ENCODE results near the gene FBXW12. TPM values are rescaled to one million over a fixed set of nuclear protein-coding genes. Genes with fewer than 3 reads are reported as not detected.
A peak's percentile ranks its signal among the peaks of the same experiment; 100 is the strongest.
"Not testable (repeated sequence)": the region's sequence is repeated elsewhere in the genome, so short reads cannot be mapped to it uniquely, and the experiment has no call there.

FBXW12 gene, protein sequence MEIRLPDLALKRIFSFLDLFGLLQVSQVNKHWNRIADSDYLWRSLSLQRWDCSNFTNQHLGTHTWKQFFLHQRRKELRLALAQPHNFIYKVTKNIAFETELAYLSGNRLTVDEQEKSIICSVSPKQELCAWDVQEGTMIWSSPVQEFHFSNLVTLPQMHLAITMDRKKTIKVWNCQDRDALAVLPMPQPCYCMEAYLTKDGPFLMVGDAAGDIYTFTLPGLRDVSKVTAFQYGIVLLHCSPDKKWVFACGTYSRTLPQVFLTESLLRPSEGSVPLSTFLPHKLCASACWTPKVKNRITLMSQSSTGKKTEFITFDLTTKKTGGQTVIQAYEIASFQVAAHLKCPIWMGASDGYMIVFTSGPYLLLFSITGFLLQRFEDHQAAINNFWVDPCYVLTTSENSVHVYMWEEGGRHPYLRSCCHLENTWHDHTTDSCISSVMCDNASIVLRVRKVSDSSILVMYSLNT
- polyA plus RNA-seq (ENCODE audit: low read depth in 6 of 6), result not detected

DNA sequence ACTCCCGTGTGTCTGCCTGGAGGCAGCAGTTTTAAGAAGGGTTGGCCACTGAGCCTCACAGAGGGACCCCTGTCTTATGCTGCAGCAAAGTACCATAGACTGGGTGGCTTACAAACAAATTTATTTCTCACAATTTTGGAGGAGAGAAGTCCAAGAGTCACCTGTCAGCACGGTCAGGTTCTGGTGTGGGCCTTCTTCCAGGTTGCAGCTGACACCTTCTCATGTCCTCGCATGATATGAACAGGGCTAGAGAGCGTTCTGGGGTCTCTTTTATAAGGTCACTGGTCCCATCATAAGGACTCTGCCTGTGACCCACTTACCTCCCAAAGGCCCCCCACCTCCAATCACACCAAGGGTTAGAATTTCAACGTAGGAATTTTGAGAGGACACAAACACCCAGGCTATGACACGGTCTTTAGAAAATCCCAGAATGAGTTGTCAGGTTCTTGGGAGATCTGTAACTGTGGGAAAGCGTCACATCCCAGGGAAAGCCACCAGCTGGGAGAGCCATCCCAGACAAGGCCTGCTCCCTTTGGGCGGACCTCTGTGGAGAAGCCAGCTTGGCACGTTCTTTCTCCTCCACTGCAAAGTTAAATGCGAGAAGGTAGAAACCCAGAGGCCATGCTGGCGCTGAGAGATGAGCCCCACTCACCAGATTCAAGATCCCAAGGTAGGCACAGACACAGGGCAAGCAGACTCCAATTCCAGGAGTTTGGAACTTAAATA is at the start of gene FBXW12:
Gene FBXW12 (plus strand): TSS at position 569 of the 726 bp plus-strand sequence. CDS start 549 bp downstream, outside the sequence.
- no peaks in the 10 kb centered on the region for H3K4me1 Mint-ChIP-seq
- no peaks in the 10 kb centered on the region for H3K36me3 Mint-ChIP-seq
- H3K27ac Mint-ChIP-seq, result no peak within 1 kb of the TSS
- peak within 1 kb of the TSS in 1 of 8 donors; percentile 7 for H3K4me3 Mint-ChIP-seq
- no peak for ATAC-seq (ENCODE audit: low read depth in 2 of 2)
- no peak for DNase-seq
- H3K9me3 Mint-ChIP-seq, result peaks cover 0 to 2% (median 0%) of the 10 kb centered on the region in 7 donors
- H3K27me3 Mint-ChIP-seq, result peaks cover 0 to 5% (median 0%) of the 10 kb centered on the region in 3 donors

DNA sequence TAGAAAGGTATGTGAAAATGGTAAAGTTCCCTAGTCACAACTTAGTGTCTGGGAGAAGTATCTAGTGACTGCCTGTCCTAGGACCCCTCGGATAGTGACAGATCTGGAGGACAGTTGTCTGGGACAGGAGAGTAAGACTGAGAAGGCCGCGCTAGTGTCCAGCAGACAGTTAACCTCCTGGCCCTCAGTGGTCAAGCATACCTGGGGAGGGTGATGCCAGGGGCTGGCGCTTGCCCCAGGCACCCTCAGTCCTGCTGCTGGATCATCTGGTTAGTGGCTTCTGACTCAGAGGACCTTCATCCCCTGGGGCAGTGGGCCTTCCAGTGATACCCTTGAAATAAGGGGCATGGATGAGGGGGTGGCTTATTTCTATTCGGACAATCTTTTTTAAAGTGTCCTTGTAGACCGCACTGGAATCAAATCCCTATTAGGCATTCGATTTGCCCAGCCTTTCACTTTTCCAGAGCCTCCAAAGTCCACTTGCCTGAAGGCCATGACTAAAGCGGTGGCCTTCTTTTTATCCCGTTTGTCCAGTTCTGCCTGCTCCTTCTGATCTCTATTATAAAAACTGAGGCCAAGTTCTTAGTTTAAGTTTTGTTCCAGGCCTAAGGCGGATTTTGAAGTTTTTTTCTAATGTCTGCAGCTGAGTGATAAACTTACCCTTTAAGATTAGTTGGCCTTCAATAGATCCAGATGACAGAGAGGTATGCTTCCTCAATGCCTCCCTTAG is 40.1 kb upstream of the FBXW12 start:
- peaks cover 18 to 40% (median 31%) of the 10 kb centered on the region in 3 donors for H3K27me3 Mint-ChIP-seq
- H3K36me3 Mint-ChIP-seq; ATAC-seq (ENCODE audit: low read depth in 2 of 2); H3K4me3 Mint-ChIP-seq; H3K4me1 Mint-ChIP-seq; DNase-seq; H3K9me3 Mint-ChIP-seq; H3K27ac Mint-ChIP-seq: not testable (repeated sequence)

DNA sequence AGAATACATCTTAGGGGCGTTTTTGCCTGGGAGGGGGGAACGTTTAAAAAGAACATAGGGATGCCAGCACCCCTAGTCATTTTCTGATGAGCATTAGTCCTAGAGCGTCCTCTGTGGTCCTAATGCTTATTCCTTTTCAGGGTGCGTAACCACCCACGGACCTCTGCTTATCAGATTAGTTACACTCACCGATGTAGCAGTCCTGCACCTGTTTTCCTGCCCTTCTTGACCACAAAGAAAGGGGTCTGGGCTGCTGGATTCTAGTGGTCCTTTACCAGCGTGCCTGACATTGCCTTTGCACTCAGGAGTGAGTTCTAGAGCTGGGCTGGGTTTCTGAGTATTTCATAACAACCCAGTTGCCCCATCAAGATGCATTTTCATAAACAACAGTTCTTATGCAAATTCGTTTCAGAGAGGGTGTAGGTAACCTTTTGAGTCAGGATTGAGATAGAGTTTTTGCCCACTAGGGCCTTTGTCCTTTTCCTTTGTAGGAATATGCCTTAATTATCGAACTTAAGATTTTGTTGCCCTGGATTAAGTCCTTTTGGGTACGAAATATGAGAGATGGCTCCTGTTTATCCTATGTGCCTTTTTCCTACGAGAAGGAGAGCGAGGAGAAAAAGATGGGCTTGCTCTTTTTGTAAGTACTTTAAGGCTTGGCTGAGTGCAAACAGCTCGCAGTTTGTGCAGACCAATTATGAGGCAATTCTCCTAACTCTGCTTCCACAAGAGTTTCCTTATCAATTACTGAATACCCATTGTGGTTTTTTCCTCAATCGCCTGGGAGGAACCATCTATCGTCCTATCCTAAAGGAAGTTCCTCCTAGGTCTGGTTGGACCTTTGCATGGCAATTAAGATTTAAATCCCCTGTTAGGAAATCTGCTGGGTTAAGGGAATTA is 38.4 kb upstream of the FBXW12 start, which contains the start of gene SPINK8:
Gene SPINK8 (minus strand): TSS at position 316 of the 900 bp plus-strand sequence. CDS start 5,320 bp downstream, outside the sequence.
- H3K27me3 Mint-ChIP-seq, result peaks cover 18 to 40% (median 37%) of the 10 kb centered on the region in 3 donors
- H3K27ac Mint-ChIP-seq, result peak within 1 kb of the TSS in 1 of 6 donors; percentile 26
- not testable (repeated sequence) for H3K4me3 Mint-ChIP-seq; ATAC-seq (ENCODE audit: low read depth in 2 of 2); DNase-seq; H3K36me3 Mint-ChIP-seq; H3K4me1 Mint-ChIP-seq; H3K9me3 Mint-ChIP-seq

DNA sequence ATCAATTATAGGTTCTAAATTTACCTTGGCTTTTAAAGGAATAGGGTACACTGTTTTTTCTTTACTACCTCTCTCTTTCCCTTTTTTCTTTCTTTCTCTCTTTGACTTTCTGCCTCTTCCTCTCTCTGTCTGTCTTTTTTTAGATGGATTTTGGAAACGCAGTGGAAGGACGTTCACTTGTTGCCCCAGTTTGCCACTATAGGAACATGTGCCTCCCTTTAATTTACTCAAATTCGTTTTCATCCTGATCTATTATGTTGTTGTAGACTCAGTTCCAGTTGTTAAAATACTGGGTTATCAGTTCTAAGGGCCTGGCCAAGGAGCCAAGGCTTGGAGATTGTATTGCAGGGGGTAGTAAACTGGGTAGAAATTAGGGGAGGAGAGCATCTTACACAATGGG is 37.4 kb upstream of the FBXW12 start:
- H3K4me1 Mint-ChIP-seq, result no peaks in the 10 kb centered on the region
- H3K27me3 Mint-ChIP-seq, result peaks cover 24 to 44% (median 42%) of the 10 kb centered on the region in 3 donors
- DNase-seq (no peak), ATAC-seq (ENCODE audit: low read depth in 2 of 2) (no peak)
- H3K4me3 Mint-ChIP-seq, result no peak overlapping the region
- no peaks in the 10 kb centered on the region for H3K36me3 Mint-ChIP-seq
- no peaks in the 10 kb centered on the region for H3K9me3 Mint-ChIP-seq
- H3K27ac Mint-ChIP-seq, result peak overlapping the region in 1 of 6 donors; percentile 47

DNA sequence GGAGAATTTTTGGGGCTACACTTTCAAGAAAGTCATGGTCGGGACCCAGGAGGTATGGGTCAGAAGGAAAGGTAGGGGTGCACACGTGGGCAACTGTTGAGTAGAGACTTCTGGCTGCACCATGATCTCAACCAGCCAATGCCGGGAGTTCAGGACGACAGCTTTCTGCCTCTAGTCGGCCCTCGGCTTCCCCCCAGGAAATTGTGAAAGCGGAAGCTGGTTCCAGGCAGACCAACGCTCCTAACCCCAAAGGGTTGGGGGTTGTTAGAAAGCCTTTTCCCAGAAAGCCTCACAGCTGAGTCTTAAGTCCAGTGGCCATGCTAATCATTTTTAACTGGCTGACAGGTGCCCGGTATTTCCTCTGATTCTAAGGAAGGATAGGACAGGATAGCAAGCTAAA is 36.7 kb upstream of the FBXW12 start:
- H3K36me3 Mint-ChIP-seq; H3K27ac Mint-ChIP-seq; ATAC-seq (ENCODE audit: low read depth in 2 of 2); DNase-seq; H3K4me3 Mint-ChIP-seq; H3K4me1 Mint-ChIP-seq; H3K9me3 Mint-ChIP-seq: not testable (repeated sequence)
- H3K27me3 Mint-ChIP-seq, result peaks cover 24 to 44% (median 42%) of the 10 kb centered on the region in 3 donors

DNA sequence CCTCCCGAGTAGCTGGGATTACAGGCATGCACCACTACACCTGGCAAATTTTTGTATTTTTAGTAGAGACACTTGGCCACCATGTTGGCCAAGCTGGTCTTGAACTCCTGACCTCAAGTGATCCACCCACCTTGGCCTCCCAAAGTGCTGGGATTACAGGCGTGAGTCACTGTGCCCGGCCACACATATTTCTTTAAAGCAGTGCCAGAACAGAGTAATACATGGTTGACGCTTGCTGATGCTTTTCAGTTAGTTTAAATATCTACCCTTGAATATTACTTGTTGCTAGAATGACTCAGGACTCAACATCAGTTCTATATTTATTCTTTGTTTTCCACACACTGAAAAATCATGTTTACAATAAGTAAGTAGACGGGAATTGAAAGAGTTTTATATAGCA is 34.5 kb upstream of the FBXW12 start:
- H3K4me1 Mint-ChIP-seq; H3K9me3 Mint-ChIP-seq; DNase-seq; ATAC-seq (ENCODE audit: low read depth in 2 of 2); H3K36me3 Mint-ChIP-seq; H3K27ac Mint-ChIP-seq; H3K4me3 Mint-ChIP-seq: not testable (repeated sequence)
- peaks cover 15 to 38% (median 37%) of the 10 kb centered on the region in 3 donors for H3K27me3 Mint-ChIP-seq

DNA sequence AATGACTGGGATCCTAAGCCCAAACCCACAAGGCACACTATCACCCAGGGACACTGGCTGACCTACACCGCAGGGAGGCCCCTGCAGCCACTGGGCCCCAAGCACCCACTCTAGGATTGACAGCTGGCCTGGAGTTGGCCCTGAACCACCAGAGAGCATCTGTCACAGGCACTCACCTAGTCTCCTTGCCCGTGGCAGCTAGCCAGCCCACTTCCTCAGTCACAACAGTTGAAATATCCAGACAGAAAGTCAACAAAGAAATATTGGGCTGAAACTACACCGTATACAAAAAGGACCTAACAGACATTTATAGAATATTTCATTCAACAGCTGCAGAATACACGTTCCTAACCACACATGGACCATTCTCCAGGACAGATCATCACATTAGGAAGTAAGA is 33.4 kb upstream of the FBXW12 start:
- ATAC-seq (ENCODE audit: low read depth in 2 of 2), result no peak
- H3K4me1 Mint-ChIP-seq, result no peaks in the 10 kb centered on the region

DNA sequence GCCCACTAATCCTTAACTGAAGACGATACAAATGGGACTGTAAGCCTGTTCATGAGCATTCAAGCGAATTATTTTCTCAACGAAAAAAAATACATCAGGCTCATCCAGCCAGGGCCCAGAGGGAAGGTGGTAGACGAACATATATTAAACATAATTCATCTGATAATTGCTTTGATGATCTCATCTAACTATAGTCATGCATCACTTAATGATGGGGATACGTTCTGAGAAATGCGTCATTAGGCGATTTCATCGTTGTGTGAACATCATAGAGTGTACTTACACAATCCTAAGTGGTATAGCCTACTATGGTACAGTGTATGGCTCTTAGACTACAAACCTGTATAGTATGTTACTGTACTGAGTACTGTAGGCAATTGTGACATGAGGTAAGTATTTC is 28.6 kb upstream of the FBXW12 start:
- H3K36me3 Mint-ChIP-seq, result no peaks in the 10 kb centered on the region
- H3K4me3 Mint-ChIP-seq, result no peak overlapping the region
- H3K9me3 Mint-ChIP-seq, result no peaks in the 10 kb centered on the region
- peaks cover 4 to 13% (median 9%) of the 10 kb centered on the region in 3 donors for H3K27me3 Mint-ChIP-seq
- H3K4me1 Mint-ChIP-seq, result no peaks in the 10 kb centered on the region
- no peak overlapping the region for H3K27ac Mint-ChIP-seq
- DNase-seq, result no peak
- ATAC-seq (ENCODE audit: low read depth in 2 of 2), result no peak

More for the DNA sequence above, 33.4 kb upstream of the FBXW12 start:
- Mint-ChIP-seq H3K27me3 (peaks cover 14 to 32% (median 30%) of the 10 kb centered on the region in 3 donors), H3K27ac (no peak overlapping the region), H3K9me3 (no peaks in the 10 kb centered on the region), H3K36me3 (no peaks in the 10 kb centered on the region), H3K4me3 (no peak overlapping the region)
- no peak for DNase-seq

DNA sequence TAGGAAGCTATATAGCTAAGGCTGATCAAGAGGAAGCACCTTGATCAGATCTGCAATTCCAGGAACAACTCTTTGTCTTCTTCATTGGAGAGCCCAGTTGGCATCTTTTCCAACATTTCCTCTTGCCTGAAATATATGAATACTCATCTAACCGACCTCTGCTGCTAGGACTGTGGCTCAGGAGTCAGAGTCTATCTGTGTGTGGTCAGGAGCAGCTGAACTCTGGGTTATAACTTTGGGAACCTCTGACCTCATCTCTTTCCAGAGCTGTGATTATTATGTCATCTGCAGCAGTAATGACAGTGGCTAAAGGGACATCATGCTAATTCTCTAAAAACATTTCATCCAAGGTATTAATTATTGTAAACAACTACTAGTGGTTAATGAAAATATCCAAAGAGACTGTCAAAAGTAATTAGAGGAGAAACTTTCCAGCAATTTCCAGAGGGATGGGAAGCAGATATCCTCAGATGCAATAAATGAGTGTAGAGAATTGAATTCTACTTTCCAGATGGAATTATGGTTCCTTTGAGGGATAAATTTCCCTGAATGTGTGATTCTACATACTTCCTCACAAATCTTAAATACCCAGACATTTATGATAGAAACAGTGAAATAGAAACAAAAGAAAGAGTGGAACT is 27.0 kb upstream of the FBXW12 start:
- Mint-ChIP-seq H3K27me3 (peaks cover 0 to 7% (median 0%) of the 10 kb centered on the region in 3 donors), H3K9me3 (no peaks in the 10 kb centered on the region), H3K36me3 (no peaks in the 10 kb centered on the region), H3K27ac (no peak overlapping the region), H3K4me3 (no peak overlapping the region), H3K4me1 (no peaks in the 10 kb centered on the region)
- no peak for DNase-seq
- no peak for ATAC-seq (ENCODE audit: low read depth in 2 of 2)

DNA sequence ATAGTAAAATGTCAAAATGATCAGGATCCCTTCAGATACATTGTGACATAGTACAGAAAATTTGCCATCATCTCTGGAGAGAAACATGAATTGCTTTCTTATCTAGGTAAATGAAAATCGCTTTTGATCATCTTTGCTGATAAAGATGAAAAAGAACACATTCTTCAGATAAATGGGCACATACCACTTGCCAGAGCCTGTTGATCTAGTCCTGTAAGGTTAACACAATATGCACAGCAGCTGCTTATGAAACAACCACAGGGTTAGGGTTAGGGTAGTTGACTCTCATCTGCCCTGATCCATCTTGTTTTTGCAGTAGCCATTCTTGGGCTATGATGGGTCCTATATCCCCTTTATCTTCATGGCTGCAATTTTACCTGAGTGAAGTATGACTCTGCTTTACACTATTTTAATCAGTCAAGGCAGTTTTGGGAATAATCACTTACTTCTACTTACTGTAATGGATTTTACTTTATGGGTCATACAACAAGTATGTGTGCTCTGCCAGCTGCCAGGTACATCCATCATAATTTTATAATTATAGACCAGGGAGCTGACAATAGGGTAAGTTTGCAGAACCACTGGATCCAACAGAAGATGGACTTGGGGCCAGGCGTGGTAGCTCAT is 26.0 kb upstream of the FBXW12 start:
- Mint-ChIP-seq H3K27me3 (peaks cover 0 to 11% (median 0%) of the 10 kb centered on the region in 3 donors), H3K36me3 (no peaks in the 10 kb centered on the region), H3K9me3 (no peaks in the 10 kb centered on the region), H3K4me3 (no peak overlapping the region), H3K4me1 (no peaks in the 10 kb centered on the region), H3K27ac (no peak overlapping the region)
- ATAC-seq (ENCODE audit: low read depth in 2 of 2) (no peak), DNase-seq (no peak)

DNA sequence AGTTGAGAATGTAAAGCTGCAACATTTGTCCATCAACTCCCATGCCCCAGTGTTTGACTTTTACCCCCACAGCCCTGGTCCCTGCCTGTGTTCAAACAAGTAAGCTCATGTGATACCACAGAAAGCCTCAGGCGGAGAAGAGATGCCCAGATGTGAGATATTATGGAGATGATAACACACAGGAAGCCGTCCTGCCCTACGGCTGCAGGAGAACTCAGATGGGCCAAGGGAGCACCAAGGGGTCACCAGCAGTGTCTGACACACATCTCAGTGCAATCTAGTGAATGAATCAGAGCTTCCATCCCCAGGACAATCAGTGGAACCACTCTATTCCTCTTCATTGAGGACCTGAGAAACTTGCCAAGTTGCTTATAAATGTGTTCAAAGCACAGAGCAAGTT is 24.5 kb upstream of the FBXW12 start:
- Mint-ChIP-seq H3K27ac (peak overlapping the region in 2 of 6 donors; percentile 14 to 73), H3K4me1 (no peaks in the 10 kb centered on the region), H3K9me3 (no peaks in the 10 kb centered on the region), H3K27me3 (peaks cover 0 to 15% (median 9%) of the 10 kb centered on the region in 3 donors), H3K4me3 (no peak overlapping the region), H3K36me3 (no peaks in the 10 kb centered on the region)
- DNase-seq (no peak), ATAC-seq (ENCODE audit: low read depth in 2 of 2) (no peak)

DNA sequence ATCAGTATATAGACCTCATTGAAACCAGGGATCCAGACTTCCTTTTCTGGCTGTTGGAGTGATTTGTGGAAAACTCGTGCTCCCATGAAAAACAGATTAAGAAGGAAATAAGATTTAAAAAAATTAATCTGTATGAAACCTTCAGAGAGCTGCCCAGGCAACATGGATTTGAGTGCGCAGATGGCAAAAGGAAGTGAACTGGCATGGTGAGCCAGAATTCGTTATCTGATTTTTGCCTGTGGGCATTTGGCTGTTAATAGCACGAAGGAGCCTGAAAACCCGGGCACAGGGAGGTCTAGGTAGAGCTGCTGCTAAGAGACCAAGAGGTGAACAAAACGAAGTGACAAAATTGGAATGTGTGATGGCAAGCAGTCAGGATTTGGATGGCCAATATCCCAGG is 19.5 kb upstream of the FBXW12 start:
- Mint-ChIP-seq H3K27me3 (peaks cover 30 to 51% (median 36%) of the 10 kb centered on the region in 3 donors), H3K9me3 (peaks cover 0 to 11% (median 7%) of the 10 kb centered on the region in 7 donors), H3K27ac (no peak overlapping the region), H3K36me3 (peaks cover 0 to 18% of the 10 kb centered on the region in 2 donors), H3K4me1 (peaks cover 0 to 3% (median 0%) of the 10 kb centered on the region in 3 donors), H3K4me3 (no peak overlapping the region)
- ATAC-seq (ENCODE audit: low read depth in 2 of 2) (no peak), DNase-seq (no peak)
